Stomach (tissue), 9 donors: ENCODE data around the gene COMMD9. TPM values are rescaled to one million over a fixed set of nuclear protein-coding genes. Genes with fewer than 3 reads are reported as not detected.

Experiments used
- DNase-seq, 2 donors: peaks; one replicate each; pipeline versions ENCODE4 v3.0.0 to v3.0.0-alpha.2; 2013 to 2019
- H3K27ac ChIP-seq, 5 donors: fragments of 200-600 bp in 4 of 5; sonication (generic) in 4 of 5; one replicate each; pipeline ENCODE4 v1.5.1; 2013 to 2019; ENCODE audit warnings: mild to moderate bottlenecking in 1 of 5, moderate library complexity in 1 of 5
- H3K27me3 ChIP-seq, 3 donors: fragments of 200-600 bp; sonication (generic); one replicate each; pipeline ENCODE4 v1.5.1; 2017 to 2019; ENCODE audit warnings: mixed run types in 1 of 3
- H3K36me3 ChIP-seq, 4 donors: fragments of 200-600 bp; sonication (generic); 1 replicate in 3 of 4; 2 replicates in 1 of 4; pipeline ENCODE4 v1.5.1; 2016 to 2019
- H3K4me1 ChIP-seq, 4 donors: fragments of 200-600 bp; sonication (generic); one replicate each; pipeline ENCODE4 v1.5.1; 2016 to 2019
- H3K4me3 ChIP-seq, 4 donors: fragments of 200-600 bp; sonication (generic) in 3 of 4; one replicate each; pipeline ENCODE4 v1.5.1; 2016 to 2019; ENCODE audit warnings: mild to moderate bottlenecking in 1 of 4
- H3K9me3 ChIP-seq, 4 donors: fragments of 200-600 bp; sonication (generic); one replicate each; pipeline ENCODE4 v1.5.1; 2016 to 2019
- CTCF ChIP-seq, 7 experiments: fragments of 450-650 bp in 4 of 7; fragments of 200-600 bp in 3 of 7; sonication (generic) in 3 of 7; IDR thresholded peaks; one replicate each; pipeline ENCODE4 v1.5.1; 2016 to 2019; ENCODE audit warnings: antibody characterized with exemption in 7 of 7, control low read depth in 2 of 7, mild to moderate bottlenecking in 1 of 7
- EP300 ChIP-seq: sonication (generic); formaldehyde crosslinking; IDR thresholded peaks from one replicate; pipeline ENCODE4 v1.6.1; 2017; ENCODE audit warnings: antibody characterized with exemption
- POLR2A ChIP-seq, 4 donors: fragments of 450-650 bp; IDR thresholded peaks; one replicate each; pipeline ENCODE4 v1.6.1; 2016; ENCODE audit warnings: antibody characterized with exemption in 4 of 4, control low read depth in 2 of 4, mild to moderate bottlenecking in 1 of 4, moderate library complexity in 1 of 4
- POLR2AphosphoS5 ChIP-seq, 3 donors: sonication (generic); formaldehyde crosslinking; IDR thresholded peaks; one replicate each; pipeline ENCODE4 v1.6.1; 2016; ENCODE audit warnings: antibody characterized with exemption in 3 of 3
- WGBS, 5 donors: extraction: QIAGEN DNeasy Blood & Tissue Kit in 3 of 5; methylation state at CpG; one replicate each; pipeline versions ENCODE4 v1.1.5 to v1.1.7; 2013 to 2018; 5-methylcytosine and 5-hydroxymethylcytosine counted together
- intact Hi-C: fragments of 100-400 bp; cut with DNase I; formaldehyde crosslinking; loops from one replicate; pipeline ENCODE4 v1.15.1; 2023; ENCODE audit warnings: low total_unique reads
- polyA plus RNA-seq, 3 donors: library from polyadenylated mRNA; stranded (reverse); fragments of 200-250 nt; gene quantifications; one replicate each; pipeline ENCODE4 v1.2.3, GENCODE V29; 2013
- total RNA-seq, 5 donors: library from RNA; depleted of rRNA; stranded (reverse); fragments of >200 nt; gene quantifications; one replicate each; pipeline versions ENCODE4 v1.1.0 to v1.2.3, GENCODE V29; 2014 to 2016
- donor health status: healthy with polysubstance abuse.
- donor health status: Bipolar disorder and iron deficiency.
- donor health status: healthy.

Gene COMMD9
- total and polyA plus RNA-seq, 8 donors = 2.9 to 53.8 (median 31.2) TPM

GRCh38 chr11:36224209-36224882 is 64.9 kb downstream of the COMMD9 start:
- H3K36me3 ChIP-seq = peaks cover 0 to 4% (median 0%) of the 10 kb centered on the region in 4 donors
- H3K27ac ChIP-seq = no peak overlapping the region
- H3K4me3 ChIP-seq = no peak overlapping the region
- TF ChIP-seq CTCF (IDR thresholded peaks at IDR 0.05) (no peak), POLR2AphosphoS5 (IDR thresholded peaks at IDR 0.05) (no peak), EP300 (no peak), POLR2A (IDR thresholded peaks at IDR 0.05) (no peak)
- 55 to 64% (median 60%) methylated on average over 5 of the region's 5 CpGs for WGBS, 5 donors
- peaks cover 0 to 10% (median 5%) of the 10 kb centered on the region in 4 donors for H3K4me1 ChIP-seq
- DNase-seq = no peak
- intact Hi-C loops = no loop called here
- H3K9me3 ChIP-seq = peaks cover 0 to 13% (median 9%) of the 10 kb centered on the region in 4 donors
- H3K27me3 ChIP-seq = no peaks in the 10 kb centered on the region

GRCh38 chr11:36222831-36223635 is 66.2 kb downstream of the COMMD9 start:
- Histone ChIP-seq H3K36me3 (peaks cover 0 to 4% (median 0%) of the 10 kb centered on the region in 4 donors), H3K27me3 (no peaks in the 10 kb centered on the region), H3K4me3 (no peak overlapping the region), H3K9me3 (peaks cover 0 to 14% (median 9%) of the 10 kb centered on the region in 4 donors), H3K27ac (peak overlapping the region in 2 of 5 donors; percentile 3 to 48), H3K4me1 (peaks cover 0 to 10% (median 5%) of the 10 kb centered on the region in 4 donors)
- TF ChIP-seq EP300 (no peak), POLR2AphosphoS5 (IDR thresholded peaks at IDR 0.05) (no peak), POLR2A (IDR thresholded peaks at IDR 0.05) (no peak), CTCF (IDR thresholded peaks at IDR 0.05) (no peak)
- peak in 1 of 2 donors; percentile 64 for DNase-seq
- intact Hi-C loops = no loop called here
- WGBS, 5 donors = 52 to 72% (median 66%) methylated on average over 14 of the region's 14 CpGs

Other genes starting within 250 kb of the COMMD9 start
- gene PRR5L, start 6.9 kb upstream of the COMMD9 start, total RNA-seq = 100 to 1,000 TPM in 1 of 5 donors, 10 to 100 TPM in 1, 1 to 10 TPM in 2, not detected in 1; 2.2 to 274 (median 50.9) TPM
- gene PRR5L, start 6.9 kb upstream of the COMMD9 start, polyA plus RNA-seq = 1 to 10 TPM; 1.4 to 2.4 (median 1.6) TPM
- gene TRAF6, start 220.8 kb upstream of the COMMD9 start, total RNA-seq = 10 to 100 TPM in 3 of 5 donors, 1 to 10 TPM in 2; 1.2 to 19.2 (median 11.4) TPM
- gene TRAF6, start 220.8 kb upstream of the COMMD9 start, polyA plus RNA-seq = 1 to 10 TPM; 2.2 to 3.8 (median 2.3) TPM